Daoy (cell line): Measurements from ENCODE around the gene CLIP3. TPM values are rescaled to one million over a fixed set of nuclear protein-coding genes. Genes with fewer than 3 reads are reported as not detected.
A peak's percentile ranks its signal among the peaks of the same experiment; 100 is the strongest.
"Not testable (repeated sequence)": the region's sequence is repeated elsewhere in the genome, so short reads cannot be mapped to it uniquely, and the experiment has no call there.

Experiments used
- DNase-seq: peaks from one replicate; pipeline ENCODE4 v3.0.0-alpha.2; 2015; ENCODE audit warnings: low read depth
- total RNA-seq: library from RNA; depleted of rRNA; stranded (reverse); fragments of >200 nt; shearing (Covaris generic); gene quantifications from 2 replicates; pipeline ENCODE4 v1.2.3, GENCODE V29; 2014; rRNA removed

The CLIP3 gene
- total RNA-seq, 1 experiment from 2014 or later = 0.69 TPM

- not testable (repeated sequence) for DNase-seq
These were observed 51.7 kb downstream of the CLIP3 start for GRCh38 chr19:35980997-35981396.

GRCh38 chr19:35978832-35979365 lies 53.8 kb downstream of the CLIP3 start:
- no peak for DNase-seq

- DNase-seq = no peak
These were observed 54.4 kb downstream of the CLIP3 start for GRCh38 chr19:35978271-35978670.

GRCh38 chr19:35977446-35978222 lies 55.0 kb downstream of the CLIP3 start:
- DNase-seq = peak; percentile 55

GRCh38 chr19:35975608-35976214 lies 57.0 kb downstream of the CLIP3 start:
- DNase-seq = peak; percentile 37

GRCh38 chr19:35973487-35973886 lies 59.2 kb downstream of the CLIP3 start:
- no peak for DNase-seq

- DNase-seq = no peak
These were observed 65.9 kb downstream of the CLIP3 start for GRCh38 chr19:35966771-35967170.

Other genes with a start within 250 kb of the CLIP3 start
- not detected in 2 replicates for gene PRODH2, start 220.0 kb downstream of the CLIP3 start, total RNA-seq
- not detected in 2 replicates for gene NPHS1, start 180.4 kb downstream of the CLIP3 start, total RNA-seq
- gene KIRREL2, start 176.0 kb downstream of the CLIP3 start, total RNA-seq = 0.34 and 0.60 TPM in 2 replicates
- gene APLP1, start 164.3 kb downstream of the CLIP3 start, total RNA-seq = 2.5 and 6.5 TPM in 2 replicates
- gene NFKBID, start 132.3 kb downstream of the CLIP3 start, total RNA-seq = 8.5 and 33.9 TPM in 2 replicates
- gene HCST, start 130.3 kb downstream of the CLIP3 start, total RNA-seq = not detected in 2 replicates
- gene TYROBP, start 124.6 kb downstream of the CLIP3 start, total RNA-seq = not detected in 2 replicates
- 1.2 and 1.4 TPM in 2 replicates for gene LRFN3, start 96.5 kb downstream of the CLIP3 start, total RNA-seq
- 44.7 and 49.8 TPM in 2 replicates for gene SDHAF1, start 37.7 kb downstream of the CLIP3 start, total RNA-seq
- not detected in 2 replicates for gene SYNE4, start 24.1 kb downstream of the CLIP3 start, total RNA-seq
- 15.4 and 32.2 TPM in 2 replicates for gene ALKBH6, start 18.7 kb downstream of the CLIP3 start, total RNA-seq
- gene THAP8, start 21.4 kb upstream of the CLIP3 start, total RNA-seq = 0.54 and 0.86 TPM in 2 replicates
- 14.6 and 19.8 TPM in 2 replicates for gene WDR62, start 22.0 kb upstream of the CLIP3 start, total RNA-seq
- not detected in 2 replicates for gene OVOL3, start 78.3 kb upstream of the CLIP3 start, total RNA-seq
- gene POLR2I, start 82.0 kb upstream of the CLIP3 start, total RNA-seq = 68.9 and 105 TPM in 2 replicates
- gene TBCB, start 82.6 kb upstream of the CLIP3 start, total RNA-seq = 354 and 373 TPM in 2 replicates
- 122 and 257 TPM in 2 replicates for gene CAPNS1, start 107.2 kb upstream of the CLIP3 start, total RNA-seq
- gene COX7A1, start 119.6 kb upstream of the CLIP3 start, total RNA-seq = not detected in 2 replicates
- gene ZNF565, start 181.8 kb upstream of the CLIP3 start, total RNA-seq = 2.3 and 3.2 TPM in 2 replicates
- 211 and 232 TPM in 2 replicates for gene ZNF146, start 182.2 kb upstream of the CLIP3 start, total RNA-seq